Brain microvascular endothelial cell (primary cell): ENCODE results near the gene ZFHX3.
A peak's percentile ranks its signal among the peaks of the same experiment; 100 is the strongest.

Experiments
- DNase-seq: peaks from one replicate; pipeline ENCODE4 v3.0.0-alpha.2; 2020
- H3K27ac ChIP-seq: fragments of 250-450 bp; sonication (Bioruptor Pico); 2 replicates; pipeline ENCODE4 v1.5.1; 2020; ENCODE audit warnings: mild to moderate bottlenecking, moderate library complexity
- H3K27me3 ChIP-seq: fragments of 250-450 bp; sonication (Bioruptor Pico); replicated peaks from 2 replicates; pipeline ENCODE4 v1.5.1; 2020; ENCODE audit warnings: mild to moderate bottlenecking
- H3K36me3 ChIP-seq: fragments of 250-450 bp; sonication (Bioruptor Pico); replicated peaks from 2 replicates; pipeline ENCODE4 v1.5.1; 2020; ENCODE audit warnings: mild to moderate bottlenecking
- H3K4me3 ChIP-seq: 2 replicates; pipeline ENCODE4 v1.5.1; 2011; ENCODE audit warnings: low read depth, mild to moderate bottlenecking, control low read depth, low read length, moderate library complexity
- CTCF ChIP-seq: IDR thresholded peaks from 2 replicates; pipeline ENCODE4 v1.5.1; 2011; ENCODE audit warnings: low read depth, mild to moderate bottlenecking, moderate library complexity, low read length, control low read depth, inconsistent platforms; ENCODE audit errors: missing control alignments
- in situ Hi-C: cut with HindIII; loops from 2 replicates; pipeline ENCODE4 v1.10.0; 2017; ENCODE audit warnings: low sequenced_read_pairs, low pct_ligation_motif_present

ZFHX3 gene

GRCh38 chr16:72785886-72786285 lies 262.0 kb downstream of the ZFHX3 start:
- no peak for TF ChIP-seq CTCF
- Histone ChIP-seq H3K27me3 (no peaks in the 10 kb centered on the region), H3K27ac (peak overlapping the region; percentile 94), H3K36me3 (peaks cover 8% of the 10 kb centered on the region), H3K4me3 (no peak overlapping the region)
- DNase-seq: peak; percentile 30
- in situ Hi-C loops: no loop called here

- Histone ChIP-seq H3K27me3 (no peaks in the 10 kb centered on the region), H3K4me3 (no peak overlapping the region)
- in situ Hi-C loops: no loop called here
These were observed 262.8 kb downstream of the ZFHX3 start for GRCh38 chr16:72785171-72785570.

DNA sequence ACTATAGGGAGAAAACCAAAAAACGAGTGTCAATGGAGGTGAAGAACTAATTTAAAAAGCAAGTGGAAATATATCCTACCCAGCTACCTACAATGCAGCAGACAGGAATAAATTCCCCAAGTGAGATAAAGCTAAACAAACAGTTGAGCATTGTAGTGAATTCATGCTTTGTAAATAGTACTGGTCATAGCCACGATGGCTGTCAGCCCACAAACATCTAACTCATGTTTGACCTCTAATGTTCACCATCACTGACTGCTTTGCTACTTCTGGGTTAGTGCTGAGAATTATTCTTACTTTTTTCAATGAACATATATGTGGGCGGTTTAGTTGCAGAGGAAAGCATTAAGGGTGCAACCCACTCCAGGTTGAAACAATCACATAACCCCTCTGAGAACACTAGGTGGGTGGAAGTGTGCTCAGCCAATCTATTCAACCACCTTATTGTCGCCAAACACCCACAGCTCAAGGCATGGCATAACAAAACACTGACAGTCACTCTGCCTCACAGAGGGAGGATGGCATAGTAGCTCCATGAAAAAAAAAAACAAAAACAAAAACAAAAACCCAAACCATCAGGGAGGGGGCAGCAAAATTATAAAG lies 264.1 kb downstream of the ZFHX3 start:
- no peak for TF ChIP-seq CTCF
- in situ Hi-C loops: no loop called here
- peak; percentile 70 for DNase-seq

More at GRCh38 chr16:72785171-72785570, 262.8 kb downstream of the ZFHX3 start:
- no peak for TF ChIP-seq CTCF
- Histone ChIP-seq H3K27ac (peak overlapping the region; percentile 94), H3K36me3 (peaks cover 8% of the 10 kb centered on the region)
- DNase-seq: no peak

DNA sequence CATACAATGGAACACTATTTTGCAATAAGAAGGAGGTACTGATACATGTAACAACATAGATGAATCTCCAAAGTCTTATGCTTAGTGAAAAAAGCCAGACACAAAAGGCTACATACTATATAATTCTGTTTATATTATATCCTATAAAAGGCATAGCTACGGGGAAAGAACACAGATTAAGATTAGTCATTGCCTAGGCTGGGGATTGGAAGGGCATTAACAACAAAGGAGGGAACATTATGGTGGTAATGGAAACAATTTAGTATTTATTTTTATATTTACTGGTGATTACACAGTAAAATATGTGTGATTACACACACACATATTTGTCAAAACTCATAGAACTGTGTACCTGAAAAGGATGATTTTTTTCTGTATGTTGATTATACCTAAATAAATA lies 278.1 kb downstream of the ZFHX3 start:
- no peak overlapping the region for H3K27ac ChIP-seq
- in situ Hi-C loops: no loop called here
- DNase-seq: no peak
- no peaks in the 10 kb centered on the region for H3K36me3 ChIP-seq
- H3K4me3 ChIP-seq: no peak overlapping the region
- H3K27me3 ChIP-seq: no peaks in the 10 kb centered on the region
- no peak for TF ChIP-seq CTCF

More for the DNA sequence above, 264.1 kb downstream of the ZFHX3 start:
- Histone ChIP-seq H3K36me3 (peaks cover 5% of the 10 kb centered on the region), H3K27ac (peak overlapping the region; percentile 30), H3K4me3 (no peak overlapping the region), H3K27me3 (no peaks in the 10 kb centered on the region)

- H3K36me3 ChIP-seq: no peaks in the 10 kb centered on the region
- no peaks in the 10 kb centered on the region for H3K27me3 ChIP-seq
- TF ChIP-seq CTCF: no peak
- no peak for DNase-seq
- in situ Hi-C loops: no loop called here
- no peak overlapping the region for H3K4me3 ChIP-seq
- no peak overlapping the region for H3K27ac ChIP-seq
These were observed 279.3 kb downstream of the ZFHX3 start for GRCh38 chr16:72768591-72768990.

GRCh38 chr16:72766506-72766905 lies 281.4 kb downstream of the ZFHX3 start:
- in situ Hi-C loops: no loop called here
- no peak for DNase-seq
- Histone ChIP-seq H3K27me3 (no peaks in the 10 kb centered on the region), H3K4me3 (no peak overlapping the region), H3K36me3 (no peaks in the 10 kb centered on the region), H3K27ac (no peak overlapping the region)
- TF ChIP-seq CTCF: no peak
